ENCODE data around the gene RFFL. TPM values are rescaled to one million over a fixed set of nuclear protein-coding genes. Genes with fewer than 3 reads are reported as not detected.

RFFL gene
- total RNA-seq, 1 experiment from 2014 or later, result 8.2 TPM

DNA sequence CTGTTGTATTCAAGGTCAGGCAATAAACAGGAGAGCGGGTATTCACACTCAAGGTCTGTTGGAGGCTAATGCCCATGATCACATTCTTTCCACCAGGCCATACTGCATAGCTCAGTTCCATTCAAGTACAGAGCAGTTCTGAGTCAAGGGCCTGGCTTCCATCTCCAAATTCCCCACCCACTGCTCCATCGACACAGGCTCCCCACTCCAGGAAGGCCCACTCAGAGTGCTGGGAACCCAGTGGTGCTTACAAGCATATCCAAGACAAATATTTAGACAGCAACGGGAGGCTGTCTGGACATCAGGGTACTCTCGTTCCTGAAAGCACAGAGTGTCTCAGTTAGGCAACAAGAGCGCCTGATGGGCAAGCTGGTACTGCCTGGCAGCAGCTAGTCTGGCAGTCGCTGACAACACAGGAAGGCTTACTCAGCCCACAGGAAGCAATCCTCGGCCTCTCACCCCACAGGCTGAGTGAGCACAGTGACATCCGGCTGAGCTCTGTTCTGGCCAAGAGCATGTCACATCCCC is 40.9 kb downstream of the RFFL start:
- no peak overlapping the region for H3K4me3 ChIP-seq
- peak; percentile 46 to 68 for DNase-seq (ENCODE audit: low read depth in 1 of 2, low spot score in 2 of 2)
- no peaks in the 10 kb centered on the region for H3K27me3 ChIP-seq (replicated peaks)

DNA sequence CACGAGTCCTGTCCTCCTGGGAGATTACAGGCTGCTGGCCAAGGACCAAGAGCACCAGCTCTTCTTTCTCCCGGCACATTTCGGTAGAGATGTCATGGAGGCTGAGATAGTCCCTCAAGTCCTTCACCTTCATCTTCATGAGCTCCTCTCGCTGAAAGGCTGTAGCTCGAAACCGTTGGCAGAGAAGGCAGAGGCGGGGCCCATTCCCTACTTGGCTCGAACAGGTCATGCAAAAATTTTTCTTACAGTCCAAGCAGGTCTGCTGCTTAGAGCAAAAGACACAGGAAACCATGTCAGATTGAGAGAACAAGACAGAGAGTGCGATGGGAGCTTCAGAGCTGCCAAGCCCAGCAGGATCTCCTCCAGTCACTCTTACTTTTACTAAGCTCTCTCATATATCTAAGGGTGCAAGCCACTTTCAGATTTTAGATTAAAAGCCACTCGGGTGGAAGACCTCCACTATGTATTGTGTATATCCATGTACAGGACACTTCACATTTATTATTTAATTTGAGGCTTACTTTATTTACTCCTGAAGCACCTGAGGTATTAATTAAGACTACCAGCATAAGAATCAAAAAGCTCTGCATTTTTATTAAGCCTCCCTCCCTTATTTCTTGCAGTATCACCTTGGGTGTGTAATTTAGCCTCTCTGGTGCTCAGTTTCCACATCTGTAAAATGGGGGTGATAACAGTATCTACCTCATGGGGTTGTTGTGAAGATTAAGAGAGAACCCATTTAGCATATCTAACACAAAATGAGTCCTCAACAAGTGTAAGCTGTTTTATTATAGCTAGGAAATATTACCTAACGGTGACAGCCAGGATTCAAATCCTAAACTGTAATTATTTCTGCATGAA is 41.8 kb downstream of the RFFL start:
- H3K27ac ChIP-seq, result peak overlapping the region; percentile 48
- peaks cover 11% of the 10 kb centered on the region for H3K4me1 ChIP-seq (replicated peaks)
- no peak for DNase-seq (ENCODE audit: low read depth in 1 of 2, low spot score in 2 of 2)
- H3K36me3 ChIP-seq, result peaks cover 21% of the 10 kb centered on the region
- H3K27me3 ChIP-seq (replicated peaks), result no peaks in the 10 kb centered on the region
- H3K9me3 ChIP-seq (replicated peaks), result no peaks in the 10 kb centered on the region
- H3K4me3 ChIP-seq, result no peak overlapping the region

More for the DNA sequence above, 40.9 kb downstream of the RFFL start:
- H3K9me3 ChIP-seq (replicated peaks), result no peaks in the 10 kb centered on the region
- H3K27ac ChIP-seq, result peak overlapping the region; percentile 48
- H3K36me3 ChIP-seq, result peaks cover 16% of the 10 kb centered on the region
- peaks cover 11% of the 10 kb centered on the region for H3K4me1 ChIP-seq (replicated peaks)

GRCh38 chr17:35019386-35020179 is 43.9 kb downstream of the RFFL start:
- no peaks in the 10 kb centered on the region for H3K9me3 ChIP-seq (replicated peaks)
- peaks cover 11% of the 10 kb centered on the region for H3K4me1 ChIP-seq (replicated peaks)
- DNase-seq (ENCODE audit: low read depth in 1 of 2, low spot score in 2 of 2), result no peak
- no peak overlapping the region for H3K4me3 ChIP-seq
- peaks cover 32% of the 10 kb centered on the region for H3K36me3 ChIP-seq
- H3K27ac ChIP-seq, result no peak overlapping the region
- no peaks in the 10 kb centered on the region for H3K27me3 ChIP-seq (replicated peaks)

- H3K9me3 ChIP-seq (replicated peaks), result no peaks in the 10 kb centered on the region
- H3K27me3 ChIP-seq (replicated peaks), result no peaks in the 10 kb centered on the region
- H3K4me1 ChIP-seq (replicated peaks), result peaks cover 11% of the 10 kb centered on the region
- peaks cover 32% of the 10 kb centered on the region for H3K36me3 ChIP-seq
- no peak for DNase-seq (ENCODE audit: low read depth in 1 of 2, low spot score in 2 of 2)
- no peak overlapping the region for H3K4me3 ChIP-seq
- H3K27ac ChIP-seq, result no peak overlapping the region
Measured at GRCh38 chr17:35018814-35019213, 44.7 kb downstream of the RFFL start.

- Histone ChIP-seq H3K4me1 (replicated peaks) (peaks cover under 1% of the 10 kb centered on the region; the same call in 1 of the 2 replicates), H3K9me3 (replicated peaks) (no peaks in the 10 kb centered on the region), H3K36me3 (peaks cover 35% of the 10 kb centered on the region), H3K27ac (no peak overlapping the region), H3K27me3 (replicated peaks) (no peaks in the 10 kb centered on the region), H3K4me3 (no peak overlapping the region)
- no peak for DNase-seq (ENCODE audit: low read depth in 1 of 2, low spot score in 2 of 2)
Measured at GRCh38 chr17:35017021-35017420, 46.5 kb downstream of the RFFL start.

- peaks cover 35% of the 10 kb centered on the region for H3K36me3 ChIP-seq
- no peaks in the 10 kb centered on the region for H3K27me3 ChIP-seq (replicated peaks)
- no peak for DNase-seq (ENCODE audit: low read depth in 1 of 2, low spot score in 2 of 2)
- no peak overlapping the region for H3K27ac ChIP-seq
- no peaks in the 10 kb centered on the region for H3K9me3 ChIP-seq (replicated peaks)
- no peak overlapping the region for H3K4me3 ChIP-seq
- no peaks in the 10 kb centered on the region for H3K4me1 ChIP-seq (replicated peaks)
Measured at GRCh38 chr17:35016369-35016768, 47.1 kb downstream of the RFFL start.

DNA sequence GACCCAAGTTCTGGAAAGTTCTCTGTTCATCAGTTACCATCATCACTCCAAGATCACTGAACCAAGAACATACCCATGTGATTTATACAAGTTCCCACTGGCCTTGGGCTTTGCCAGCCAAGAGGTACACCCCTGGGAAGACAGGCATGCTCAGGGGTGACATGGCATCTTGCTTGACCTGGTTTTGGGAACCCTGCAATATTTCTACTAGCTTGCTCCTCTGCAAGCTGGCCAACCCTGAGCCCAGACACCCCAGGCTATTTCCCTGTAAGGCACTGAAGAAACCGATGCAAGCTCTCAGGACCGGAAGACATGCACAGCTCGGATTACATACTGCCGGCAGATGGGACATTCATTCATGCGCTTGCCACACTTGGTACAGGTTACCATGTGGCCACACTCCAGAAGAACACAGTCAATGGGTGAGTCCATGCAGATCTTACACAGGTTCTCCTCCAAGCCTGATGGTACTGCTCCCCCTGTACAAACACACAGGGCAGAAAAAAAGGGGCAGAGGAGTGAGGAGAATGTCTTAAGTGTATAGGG is 51.8 kb downstream of the RFFL start:
- no peaks in the 10 kb centered on the region for H3K9me3 ChIP-seq (replicated peaks)
- H3K27ac ChIP-seq, result no peak overlapping the region
- H3K4me3 ChIP-seq, result no peak overlapping the region
- no peak for DNase-seq (ENCODE audit: low read depth in 1 of 2, low spot score in 2 of 2)
- H3K4me1 ChIP-seq (replicated peaks), result no peaks in the 10 kb centered on the region
- H3K36me3 ChIP-seq, result peaks cover 26% of the 10 kb centered on the region
- no peaks in the 10 kb centered on the region for H3K27me3 ChIP-seq (replicated peaks)

DNA sequence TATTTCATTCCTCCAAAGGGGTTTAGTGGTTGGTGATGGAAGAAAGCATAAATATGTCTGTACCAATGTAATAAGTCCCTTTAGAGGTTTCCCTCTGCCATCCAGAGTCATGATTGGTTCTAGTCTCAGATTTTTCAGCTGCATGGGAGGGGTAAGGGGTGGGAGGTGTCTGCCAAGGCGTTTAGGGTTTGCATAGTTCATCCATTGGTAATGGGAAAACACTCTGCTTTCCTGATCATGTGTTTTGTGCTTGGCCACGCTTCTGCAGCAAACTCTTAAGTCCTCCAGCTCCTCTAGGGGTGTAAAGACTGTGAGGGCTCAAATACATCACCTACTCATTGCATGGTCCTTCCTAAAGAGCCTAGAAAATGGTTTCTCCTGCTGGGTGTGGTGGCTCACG is 53.4 kb downstream of the RFFL start:
- no peak for DNase-seq (ENCODE audit: low read depth in 1 of 2, low spot score in 2 of 2)
- Histone ChIP-seq H3K4me3 (no peak overlapping the region), H3K9me3 (replicated peaks) (no peaks in the 10 kb centered on the region), H3K27me3 (replicated peaks) (no peaks in the 10 kb centered on the region), H3K27ac (no peak overlapping the region), H3K36me3 (peaks cover 11% of the 10 kb centered on the region), H3K4me1 (replicated peaks) (no peaks in the 10 kb centered on the region)

DNA sequence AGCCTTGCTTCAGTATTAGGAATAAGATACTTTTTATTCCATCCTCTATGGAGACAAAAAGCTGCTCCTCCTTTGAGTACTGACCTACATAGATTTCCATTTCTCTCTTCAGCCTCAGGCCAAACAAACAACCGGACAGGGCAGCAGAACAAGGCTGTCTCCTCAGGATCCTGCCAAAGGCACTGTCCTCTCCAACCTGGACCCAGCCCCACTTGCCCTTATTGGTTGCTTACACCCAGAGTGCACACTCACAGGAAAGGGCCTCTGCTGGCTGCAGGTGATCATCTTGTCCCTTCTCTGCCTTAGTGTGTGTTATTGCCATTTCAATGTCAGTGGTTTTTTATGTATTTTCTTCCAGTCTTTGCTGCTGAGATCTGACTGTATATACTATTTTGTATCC is 56.5 kb downstream of the RFFL start:
- Histone ChIP-seq H3K9me3 (replicated peaks) (no peaks in the 10 kb centered on the region), H3K4me3 (no peak overlapping the region), H3K4me1 (replicated peaks) (no peaks in the 10 kb centered on the region), H3K27ac (no peak overlapping the region), H3K27me3 (replicated peaks) (no peaks in the 10 kb centered on the region), H3K36me3 (peaks cover 20% of the 10 kb centered on the region)
- DNase-seq (ENCODE audit: low read depth in 1 of 2, low spot score in 2 of 2), result no peak

DNA sequence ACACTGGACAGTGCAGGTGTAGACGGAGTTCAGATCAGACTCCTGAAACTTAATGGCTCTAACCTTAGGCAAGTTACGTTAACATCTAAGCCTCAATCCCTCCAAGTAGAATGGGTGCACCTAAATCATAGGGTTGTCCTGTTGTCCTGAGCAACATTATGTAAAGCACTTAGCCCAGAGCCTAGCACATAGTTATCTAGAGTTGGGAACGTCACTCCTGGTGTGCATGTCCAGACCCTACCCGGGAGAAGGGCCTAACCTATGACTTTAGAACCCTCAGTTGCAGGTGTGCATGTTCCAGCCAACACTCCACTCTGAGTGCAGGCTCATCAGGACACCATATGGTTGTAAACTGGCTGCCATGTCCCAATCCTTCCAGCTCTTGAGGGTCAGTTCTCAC is 57.2 kb downstream of the RFFL start:
- Histone ChIP-seq H3K4me1 (replicated peaks) (no peaks in the 10 kb centered on the region), H3K9me3 (replicated peaks) (no peaks in the 10 kb centered on the region), H3K27ac (no peak overlapping the region), H3K36me3 (peaks cover 26% of the 10 kb centered on the region), H3K27me3 (replicated peaks) (no peaks in the 10 kb centered on the region), H3K4me3 (no peak overlapping the region)
- DNase-seq (ENCODE audit: low read depth in 1 of 2, low spot score in 2 of 2), result no peak

DNA sequence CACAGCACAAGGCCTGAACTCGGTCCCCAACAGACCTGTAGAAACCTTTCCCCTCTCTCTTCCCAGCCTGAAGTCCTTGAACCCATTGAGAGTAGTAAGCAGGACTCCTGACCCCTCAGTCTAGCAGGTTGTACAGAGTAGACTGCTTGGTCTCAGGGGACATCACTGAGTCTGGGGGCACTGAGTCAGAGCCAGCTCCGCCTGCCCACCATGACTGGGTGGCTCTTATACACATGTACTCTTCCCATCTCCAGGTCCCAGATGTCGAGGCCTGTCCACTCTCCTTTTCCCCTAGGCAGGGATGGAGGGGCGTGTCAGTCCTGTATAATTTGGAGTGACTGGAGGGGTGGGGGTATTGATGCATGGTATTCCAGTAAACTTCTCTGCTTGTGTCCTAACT is 59.7 kb downstream of the RFFL start:
- Histone ChIP-seq H3K36me3 (peaks cover 45% of the 10 kb centered on the region), H3K27ac (no peak overlapping the region), H3K9me3 (replicated peaks) (no peaks in the 10 kb centered on the region), H3K4me3 (no peak overlapping the region), H3K27me3 (replicated peaks) (no peaks in the 10 kb centered on the region), H3K4me1 (replicated peaks) (no peaks in the 10 kb centered on the region)
- DNase-seq (ENCODE audit: low read depth in 1 of 2, low spot score in 2 of 2), result no peak

DNA sequence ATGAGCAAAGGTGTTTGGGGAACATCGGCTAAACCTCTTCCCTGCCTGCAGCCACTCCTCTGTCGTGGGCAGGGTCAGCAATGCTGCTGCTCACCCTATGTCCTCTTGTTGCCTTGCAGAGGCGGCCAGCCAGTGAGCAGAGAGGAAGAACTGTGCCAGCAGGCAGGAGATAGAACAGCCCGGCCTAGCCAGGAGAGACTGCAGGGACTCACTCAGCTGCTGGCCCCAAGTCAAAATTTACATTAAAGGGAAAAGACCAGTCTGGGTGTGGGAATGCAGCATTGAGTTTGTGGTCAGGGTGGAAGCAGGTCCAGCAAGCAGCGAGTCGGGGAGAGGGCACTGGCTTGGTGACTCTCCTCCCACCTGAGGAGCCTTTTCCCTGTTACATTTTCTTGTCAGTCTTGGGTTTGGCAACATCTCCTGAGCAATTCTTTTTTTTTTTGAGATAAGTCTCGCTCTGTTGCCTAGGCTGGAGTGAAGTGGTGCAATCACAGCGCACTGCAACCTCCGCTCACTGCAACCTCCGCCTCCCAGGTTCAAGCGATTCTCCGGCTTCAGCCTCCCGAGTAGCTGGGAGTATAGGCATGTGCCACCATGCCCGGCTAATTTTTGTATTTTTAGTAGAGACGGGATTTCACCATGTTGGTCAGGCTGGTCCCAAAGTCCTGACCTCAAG is 60.5 kb downstream of the RFFL start:
- Histone ChIP-seq H3K36me3 (peaks cover 50% of the 10 kb centered on the region), H3K4me3 (no peak overlapping the region), H3K27ac (no peak overlapping the region), H3K27me3 (replicated peaks) (no peaks in the 10 kb centered on the region), H3K4me1 (replicated peaks) (no peaks in the 10 kb centered on the region), H3K9me3 (replicated peaks) (no peaks in the 10 kb centered on the region)
- DNase-seq (ENCODE audit: low read depth in 1 of 2, low spot score in 2 of 2), result no peak

DNA sequence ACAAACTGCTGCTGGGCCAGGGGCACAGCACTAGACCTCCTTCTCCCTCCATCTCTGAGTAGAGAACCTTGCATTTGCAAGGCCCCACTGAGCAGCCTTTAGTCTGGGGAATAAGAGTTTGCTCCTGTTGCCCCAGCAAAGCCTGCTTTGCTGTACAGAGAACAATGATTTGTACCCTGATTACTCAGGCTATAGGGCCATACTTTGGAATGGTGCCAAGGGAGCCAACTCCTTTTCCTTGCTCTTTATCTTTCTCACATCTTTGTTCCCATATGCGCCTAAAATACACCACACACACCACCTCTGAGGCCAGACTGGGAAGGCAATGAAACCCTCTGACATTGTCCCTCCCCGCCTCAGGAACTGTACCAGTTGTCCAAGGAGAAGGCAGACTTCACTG is 62.0 kb downstream of the RFFL start:
- Histone ChIP-seq H3K4me1 (replicated peaks) (no peaks in the 10 kb centered on the region), H3K9me3 (replicated peaks) (no peaks in the 10 kb centered on the region), H3K36me3 (peaks cover 55% of the 10 kb centered on the region), H3K4me3 (no peak overlapping the region), H3K27me3 (replicated peaks) (no peaks in the 10 kb centered on the region), H3K27ac (no peak overlapping the region)
- DNase-seq (ENCODE audit: low read depth in 1 of 2, low spot score in 2 of 2), result no peak

All from SJSA1 (cell line).